ENCODE data around the gene RBL2. TPM values are rescaled to one million over a fixed set of nuclear protein-coding genes. Genes with fewer than 3 reads are reported as not detected.
A peak's percentile ranks its signal among the peaks of the same experiment; 100 is the strongest.

RBL2 gene
- total RNA-seq, 2 experiments from 2014 or later, result 102 TPM

DNA sequence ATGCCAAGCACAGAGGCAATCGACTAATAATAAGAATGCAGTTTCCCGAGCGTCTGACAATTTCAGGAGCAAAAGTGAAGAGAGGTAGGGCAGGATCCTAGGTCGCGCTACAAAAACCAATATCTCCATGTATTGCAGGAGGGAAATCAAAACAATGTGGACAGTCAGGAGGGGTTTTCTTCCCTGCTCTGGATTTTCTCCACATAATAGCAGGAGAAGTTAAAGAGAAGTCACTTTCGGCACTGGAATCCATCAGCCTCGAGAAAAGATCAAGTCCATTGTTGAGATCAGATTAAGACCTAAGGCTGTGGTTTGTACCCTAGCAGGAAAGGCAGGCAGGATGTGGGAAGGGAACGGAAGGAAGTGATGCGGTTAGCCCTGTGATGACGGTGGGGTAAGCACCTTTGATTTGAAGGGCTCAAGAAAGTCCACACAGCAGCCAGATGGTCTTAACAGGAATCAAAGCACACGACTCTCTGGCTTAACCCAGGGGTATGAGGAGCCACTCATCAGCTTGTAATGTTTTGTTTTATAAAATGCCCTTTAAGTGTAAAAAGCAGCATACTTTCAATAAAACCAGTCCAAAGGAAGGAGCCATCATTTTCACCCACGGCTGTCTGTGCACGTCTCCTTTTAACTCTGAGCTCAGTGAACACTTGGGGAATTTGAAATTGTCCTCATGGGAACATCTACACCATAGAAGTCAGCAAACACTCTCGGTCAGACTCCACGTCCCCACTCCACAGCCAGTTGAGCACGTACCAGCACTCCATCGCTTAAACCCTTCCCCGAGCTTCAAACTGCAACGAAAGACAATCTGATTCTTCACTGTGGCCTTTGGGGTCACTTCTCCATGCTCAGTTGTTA lies 84.5 kb downstream of the RBL2 start:
- Mint-ChIP-seq H3K9me3 (no peaks in the 10 kb centered on the region), H3K4me3 (peak overlapping the region; percentile 73), H3K36me3 (ENCODE audit: low read depth) (no peaks in the 10 kb centered on the region), H3K27ac (peak overlapping the region; percentile 75), H3K27me3 (no peaks in the 10 kb centered on the region), H3K4me1 (ENCODE audit: low read depth) (peaks cover 43% of the 10 kb centered on the region)
- H3K27ac ChIP-seq (ENCODE audit: low read depth in 1 of 2, low read length in 2 of 2), result peak overlapping the region in 1 of 2 donors; percentile 78
- ChIA-PET POLR2A (interaction anchor here (0.6 to 5.3 kb wide), 11 partner anchors 13 to 414 kb away, joined by 3 to 38 read pairs (median 5); partner anchors contain the start of genes AKTIP, FTO and RPGRIP1L), CTCF (interaction anchor here (1.5 to 1.8 kb wide), 3 partner anchors 9 to 32 kb away, joined by 3 to 4 read pairs (median 4); partner anchors contain the start of gene AKTIP)
- peak; percentile 45 to 94 (median 65) for DNase-seq
- H3K9me3 ChIP-seq (ENCODE audit: control insufficient read depth in 1 of 2, insufficient read depth in 1 of 2, low read length in 2 of 2), result no peaks in the 10 kb centered on the region
- TF ChIP-seq, protein P1, sequence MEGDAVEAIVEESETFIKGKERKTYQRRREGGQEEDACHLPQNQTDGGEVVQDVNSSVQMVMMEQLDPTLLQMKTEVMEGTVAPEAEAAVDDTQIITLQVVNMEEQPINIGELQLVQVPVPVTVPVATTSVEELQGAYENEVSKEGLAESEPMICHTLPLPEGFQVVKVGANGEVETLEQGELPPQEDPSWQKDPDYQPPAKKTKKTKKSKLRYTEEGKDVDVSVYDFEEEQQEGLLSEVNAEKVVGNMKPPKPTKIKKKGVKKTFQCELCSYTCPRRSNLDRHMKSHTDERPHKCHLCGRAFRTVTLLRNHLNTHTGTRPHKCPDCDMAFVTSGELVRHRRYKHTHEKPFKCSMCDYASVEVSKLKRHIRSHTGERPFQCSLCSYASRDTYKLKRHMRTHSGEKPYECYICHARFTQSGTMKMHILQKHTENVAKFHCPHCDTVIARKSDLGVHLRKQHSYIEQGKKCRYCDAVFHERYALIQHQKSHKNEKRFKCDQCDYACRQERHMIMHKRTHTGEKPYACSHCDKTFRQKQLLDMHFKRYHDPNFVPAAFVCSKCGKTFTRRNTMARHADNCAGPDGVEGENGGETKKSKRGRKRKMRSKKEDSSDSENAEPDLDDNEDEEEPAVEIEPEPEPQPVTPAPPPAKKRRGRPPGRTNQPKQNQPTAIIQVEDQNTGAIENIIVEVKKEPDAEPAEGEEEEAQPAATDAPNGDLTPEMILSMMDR (IDR thresholded peaks at IDR 0.05), result no peak
- intact Hi-C loops (cut with DNase I, micrococcal nuclease), result loop anchor here in 1 of 2 experiments (1.0 to 10.0 kb wide), 5 partner anchors 15 to 1324 kb away; partner anchors contain the start of genes AKTIP, FTO and RPGRIP1L
- H3K36me3 ChIP-seq (ENCODE audit: insufficient read depth, low read length), result no peaks in the 10 kb centered on the region
- peak; percentile 82 for ATAC-seq (ENCODE audit: poor library complexity)
- peaks cover 55% of the 10 kb centered on the region for H3K4me1 ChIP-seq (ENCODE audit: insufficient read depth, low read length)
- H3K4me3 ChIP-seq (ENCODE audit: low read length), result peak overlapping the region; percentile 49
- H3K27me3 ChIP-seq (ENCODE audit: control insufficient read depth in 1 of 2, insufficient read depth in 2 of 2, low read length in 2 of 2), result no peaks in the 10 kb centered on the region

DNA sequence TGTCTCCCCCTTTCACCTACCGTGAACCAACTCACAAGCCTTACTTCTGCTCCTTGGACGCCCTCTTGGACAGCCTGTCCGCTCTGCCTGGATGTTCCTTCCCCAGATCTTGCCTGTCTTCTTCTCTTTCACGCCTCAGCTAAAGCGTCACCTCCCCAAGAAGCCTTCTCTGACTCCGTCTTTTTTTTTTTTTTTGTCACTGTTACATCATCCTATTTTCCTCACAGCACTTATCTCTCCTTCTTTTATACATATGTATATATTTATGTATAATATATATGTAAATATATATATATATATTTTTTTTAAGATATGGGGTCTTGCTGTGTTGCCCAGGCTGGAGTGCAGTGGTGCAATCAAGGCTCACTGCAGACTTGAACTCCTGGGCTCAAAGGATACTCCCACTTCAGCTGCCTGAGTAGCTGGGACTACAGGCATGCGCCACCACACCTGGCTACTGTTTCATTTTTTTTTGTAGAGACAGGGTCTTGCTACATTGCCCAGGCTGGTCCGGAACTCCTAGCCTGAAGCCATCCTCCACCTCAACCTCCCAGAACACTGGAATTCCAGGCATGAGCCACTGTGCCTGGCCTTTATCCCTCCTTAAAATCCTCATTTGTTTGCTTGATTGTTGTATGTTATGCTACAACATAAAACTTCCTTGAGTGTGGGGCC lies 85.3 kb downstream of the RBL2 start:
- H3K4me1 ChIP-seq (ENCODE audit: insufficient read depth, low read length), result peaks cover 55% of the 10 kb centered on the region

More for the DNA sequence above, 85.3 kb downstream of the RBL2 start:
- Histone ChIP-seq H3K36me3 (ENCODE audit: insufficient read depth, low read length) (no peaks in the 10 kb centered on the region), H3K4me3 (ENCODE audit: low read length) (peak overlapping the region; percentile 49), H3K27me3 (ENCODE audit: control insufficient read depth in 1 of 2, insufficient read depth in 2 of 2, low read length in 2 of 2) (no peaks in the 10 kb centered on the region), H3K27ac (ENCODE audit: low read depth in 1 of 2, low read length in 2 of 2) (peak overlapping the region in 1 of 2 donors; percentile 78), H3K9me3 (ENCODE audit: control insufficient read depth in 1 of 2, insufficient read depth in 1 of 2, low read length in 2 of 2) (no peaks in the 10 kb centered on the region)
- no peaks in the 10 kb centered on the region for H3K9me3 Mint-ChIP-seq
- ATAC-seq (ENCODE audit: poor library complexity), result peak; percentile 32
- DNase-seq, result peak in 3 of 14 experiments; percentile 39 to 55 (median 44)
- ChIA-PET POLR2A (interaction anchor here (0.6 to 5.3 kb wide), 11 partner anchors 14 to 415 kb away, joined by 3 to 38 read pairs (median 4); partner anchors contain the start of genes AKTIP, FTO and RPGRIP1L), CTCF (interaction anchor here (1.5 kb wide), 2 partner anchors 10 to 33 kb away, joined by 3 to 4 read pairs; no protein-coding TSS in a partner anchor)
- TF ChIP-seq, protein P1 (IDR thresholded peaks at IDR 0.05), result no peak
- peak overlapping the region; percentile 73 for H3K4me3 Mint-ChIP-seq
- H3K27me3 Mint-ChIP-seq, result no peaks in the 10 kb centered on the region
- intact Hi-C loops (cut with DNase I, micrococcal nuclease), result loop anchor here in 1 of 2 experiments (10.0 kb wide), 2 partner anchors 185 to 1325 kb away; partner anchors contain the start of genes FTO and RPGRIP1L
- H3K36me3 Mint-ChIP-seq (ENCODE audit: low read depth), result no peaks in the 10 kb centered on the region
- H3K4me1 Mint-ChIP-seq (ENCODE audit: low read depth), result peaks cover 43% of the 10 kb centered on the region
- H3K27ac Mint-ChIP-seq, result peak overlapping the region; percentile 75
